Stimulated activated CD8-positive, alpha-beta memory T cell treated with anti-CD3 and anti-CD28 coated beads, Interleukin-4, amount 100 ng/mL, for 24 hours (primary cell): ENCODE measurements around the gene CIPC.

ENCODE experiments used
- DNase-seq: peaks from one replicate; pipeline ENCODE4 v3.0.0-alpha.2; 2020; ENCODE audit warnings: low read depth

CIPC gene

DNA sequence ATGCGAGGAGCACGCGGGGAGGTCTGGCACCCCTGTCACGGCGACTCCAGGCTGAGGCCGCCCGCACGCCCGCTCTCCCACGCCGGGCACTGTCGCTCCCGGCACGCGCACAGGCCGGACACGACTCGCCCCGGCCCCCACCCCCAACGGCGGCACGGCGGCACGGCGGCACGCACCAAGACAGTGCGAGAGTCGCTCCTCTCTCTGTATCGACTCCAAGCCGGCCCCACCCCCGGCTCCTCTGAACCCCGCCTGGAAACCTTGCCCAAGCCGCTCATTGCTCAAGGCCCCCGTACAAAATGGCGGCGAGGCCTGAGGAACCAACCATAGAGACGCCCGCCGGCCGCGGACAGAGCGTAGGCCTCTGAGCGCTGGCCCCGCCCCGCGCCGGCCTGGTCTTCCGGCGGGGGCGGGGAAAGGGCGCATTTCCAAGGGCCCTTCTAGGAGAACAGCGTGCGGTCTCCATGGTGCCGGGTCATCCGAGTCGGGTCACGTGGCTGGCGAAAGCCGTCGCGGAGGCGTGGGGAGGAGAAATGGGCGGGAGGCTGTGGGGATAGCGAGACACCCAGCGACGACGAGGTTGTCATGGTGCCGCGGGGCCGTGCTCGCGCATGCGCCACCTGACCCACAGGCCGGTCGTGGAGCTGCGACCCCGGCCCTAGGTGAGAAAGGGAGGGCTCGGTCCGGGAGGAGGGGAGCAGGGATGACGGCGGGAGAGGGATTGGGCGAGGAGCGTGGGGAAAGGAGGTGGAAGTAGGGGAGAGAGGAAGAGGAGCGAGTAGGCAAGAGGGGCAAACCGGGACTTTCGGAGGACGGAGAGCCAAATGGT is at the start of gene CIPC:
Gene CIPC (plus strand): TSS at position 559 of the 829 bp plus-strand sequence. CDS start 7,451 bp downstream, outside the sequence.
- peak; percentile 99 for DNase-seq

DNA sequence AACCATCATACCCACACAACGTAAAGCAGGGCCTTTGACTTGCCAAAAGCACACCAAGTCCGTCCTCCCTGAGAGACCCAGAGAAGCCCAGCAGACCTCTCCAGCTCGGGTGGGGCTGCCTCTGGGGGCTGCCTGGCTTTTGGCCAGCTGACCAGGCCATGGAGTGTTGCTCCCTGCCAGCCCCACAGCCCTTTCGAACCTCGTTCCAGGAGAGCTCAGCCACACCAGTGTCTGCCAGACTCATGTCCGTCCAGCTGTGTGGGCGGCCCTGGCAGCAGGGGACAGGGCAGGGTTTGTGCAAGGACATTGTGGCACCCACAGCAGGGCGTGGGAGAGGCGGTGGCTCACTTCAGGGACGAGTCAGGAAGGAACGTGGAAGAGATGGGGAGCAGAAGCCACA is 46.9 kb upstream of the CIPC start:
- DNase-seq, result no peak

DNA sequence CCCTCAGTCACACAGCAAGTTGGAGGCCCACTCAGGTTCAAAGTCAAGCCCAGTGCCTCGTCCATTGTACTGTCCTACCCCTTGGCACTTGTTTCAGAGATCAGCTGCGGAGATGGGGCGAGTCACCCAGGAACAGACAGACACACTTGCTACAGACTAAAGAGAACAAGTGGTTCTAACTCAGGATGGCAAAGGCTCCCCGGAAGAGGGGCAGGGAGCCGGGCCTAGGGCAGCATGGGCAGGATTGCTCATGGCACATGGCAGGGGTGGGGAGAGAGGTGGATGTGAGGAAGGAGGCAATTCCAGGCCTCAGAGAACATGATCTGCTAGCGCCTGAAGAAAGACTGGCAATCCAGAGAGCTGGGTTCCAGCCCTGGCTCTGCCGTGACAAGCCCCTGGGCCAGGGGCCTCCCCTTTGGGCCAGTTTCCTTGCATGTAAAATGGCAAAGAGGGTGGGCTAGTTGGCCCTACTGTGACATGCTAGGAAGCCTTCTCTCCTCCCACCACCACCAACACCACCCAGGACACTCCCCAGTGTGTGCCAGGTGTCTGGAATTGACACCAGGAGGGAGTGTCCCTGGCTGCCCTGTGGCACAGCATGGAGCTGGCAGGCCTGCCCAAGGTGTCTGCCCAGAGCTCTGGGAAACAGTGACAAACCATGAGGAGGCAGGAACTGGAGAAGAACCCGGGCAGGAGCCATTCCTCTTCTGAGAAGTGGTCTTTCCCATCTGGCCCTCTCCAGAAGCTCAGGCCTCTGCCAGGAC is 45.6 kb upstream of the CIPC start:
- DNase-seq, result no peak

- DNase-seq, result peak; percentile 64
Measured at GRCh38 chr14:77053046-77053841, 44.8 kb upstream of the CIPC start.

DNA sequence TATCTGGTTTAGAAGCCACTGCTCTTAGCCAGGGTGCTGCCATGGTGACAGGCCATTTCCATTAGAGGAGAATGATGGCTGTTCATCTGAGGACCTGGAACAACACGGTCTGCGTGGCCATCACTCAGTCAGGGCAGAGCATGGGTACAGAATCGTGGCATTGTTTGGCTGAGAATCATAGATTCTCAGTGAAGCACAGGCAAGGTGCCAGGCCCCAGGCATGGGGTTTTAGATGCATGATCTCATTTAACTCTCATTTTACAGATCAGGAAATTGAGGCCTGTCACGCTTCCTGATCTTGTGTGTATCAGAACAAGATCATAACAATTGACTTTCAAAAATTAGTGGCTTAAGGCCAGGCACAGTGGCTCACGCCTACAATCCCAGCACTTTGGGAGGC is 42.8 kb upstream of the CIPC start:
- DNase-seq, result no peak

- no peak for DNase-seq
Measured at GRCh38 chr14:77055981-77056380, 42.1 kb upstream of the CIPC start.

DNA sequence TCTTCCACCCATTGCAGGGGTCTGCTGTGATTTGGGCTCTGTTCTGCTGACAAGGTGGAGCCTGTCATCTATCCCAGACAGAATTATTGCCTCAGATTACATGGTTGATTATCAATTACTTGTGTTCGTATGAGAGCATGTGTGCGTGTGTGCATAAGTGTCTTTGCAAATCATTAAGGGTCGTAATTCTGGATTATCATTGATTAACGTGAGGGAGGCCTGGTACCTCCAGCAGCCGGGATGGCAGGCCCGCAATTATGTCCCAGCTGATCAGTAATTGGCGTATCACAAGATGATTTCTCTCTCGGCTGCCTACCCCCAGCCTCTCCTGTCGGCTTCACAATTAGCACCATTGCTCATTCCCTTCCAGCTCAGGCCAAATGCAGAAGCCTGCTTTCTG is 39.9 kb upstream of the CIPC start:
- DNase-seq, result no peak

- no peak for DNase-seq
Measured at GRCh38 chr14:77058785-77059184, 39.3 kb upstream of the CIPC start.

DNA sequence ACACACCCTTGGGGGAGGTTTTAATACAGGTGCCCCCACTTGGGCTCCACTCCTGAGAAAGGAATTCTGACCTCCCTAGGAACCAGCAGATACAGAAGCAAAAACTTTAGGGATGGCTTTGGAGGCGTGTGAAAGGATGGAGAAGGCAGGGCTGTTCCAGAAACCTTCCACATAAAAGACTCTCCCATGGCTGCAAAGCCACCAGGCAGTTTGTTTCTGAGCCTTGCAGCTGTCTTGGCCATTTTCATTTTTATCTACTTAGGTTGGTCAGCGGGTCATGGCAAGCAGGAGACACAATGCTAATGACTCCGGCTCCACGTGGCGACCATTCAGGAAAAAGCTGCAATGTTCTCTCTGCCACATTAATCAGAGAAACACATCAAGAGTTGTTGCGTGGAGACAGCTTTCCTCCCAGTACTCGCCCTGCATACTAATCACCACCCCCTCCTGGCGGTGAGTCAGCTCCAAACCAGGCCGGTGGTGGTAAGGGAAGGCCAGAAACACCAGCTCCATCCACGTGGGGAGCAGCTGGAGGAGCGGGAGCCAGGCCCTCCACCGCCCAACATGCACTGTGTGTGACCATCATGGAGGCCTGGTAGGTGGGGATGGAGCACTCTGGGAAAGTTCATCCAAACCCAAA is 38.7 kb upstream of the CIPC start:
- DNase-seq, result no peak

GRCh38 chr14:77061630-77062257 is 36.3 kb upstream of the CIPC start:
- DNase-seq, result no peak

DNA sequence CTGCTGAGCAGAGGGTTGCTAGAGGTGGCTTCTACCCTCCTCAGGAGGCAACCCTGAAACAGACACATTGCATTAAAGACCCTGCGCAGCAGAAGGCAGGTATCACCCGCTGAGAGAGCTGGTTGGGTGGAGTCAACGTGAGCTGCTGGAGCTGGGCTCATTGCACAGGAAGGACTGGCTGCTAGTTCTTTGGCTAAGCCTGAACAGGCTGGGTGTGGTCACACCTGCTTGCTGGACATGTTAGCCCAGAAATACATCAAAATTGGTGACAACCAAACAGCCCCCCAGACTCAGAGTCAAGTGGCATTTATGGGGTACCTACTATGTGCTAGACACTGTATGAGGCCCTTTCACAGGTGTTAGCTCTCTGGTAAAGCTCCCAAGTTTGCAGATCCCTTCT is 35.8 kb upstream of the CIPC start:
- DNase-seq, result no peak

DNA sequence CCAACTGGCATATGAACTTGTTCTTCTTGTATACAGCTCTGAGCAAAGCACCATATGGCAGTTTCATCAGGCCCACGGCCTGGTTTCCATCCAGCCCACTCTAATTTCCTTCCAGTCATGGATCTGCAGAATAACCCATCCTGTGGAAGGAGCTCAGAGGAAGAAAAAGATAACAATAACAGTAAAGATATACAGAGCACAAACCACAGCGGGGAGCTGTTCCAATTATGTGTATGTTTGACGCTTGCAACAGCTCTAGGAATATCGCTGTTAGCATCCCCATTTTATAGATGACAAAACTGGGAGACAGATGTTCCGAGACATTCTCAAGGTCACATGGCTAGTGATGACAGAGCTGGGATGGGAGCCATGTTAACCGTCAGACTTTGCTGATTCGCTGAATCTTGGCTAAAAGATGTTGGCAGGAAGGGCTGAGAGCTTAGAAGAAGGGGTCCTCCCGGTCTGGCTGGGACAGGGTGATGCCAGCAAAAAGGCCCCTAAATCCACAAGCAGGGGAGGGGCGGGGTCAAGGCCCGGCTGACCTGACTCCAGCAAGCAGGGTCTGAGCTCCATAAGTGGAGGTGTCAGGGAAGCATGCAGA is 34.4 kb upstream of the CIPC start:
- no peak for DNase-seq

DNA sequence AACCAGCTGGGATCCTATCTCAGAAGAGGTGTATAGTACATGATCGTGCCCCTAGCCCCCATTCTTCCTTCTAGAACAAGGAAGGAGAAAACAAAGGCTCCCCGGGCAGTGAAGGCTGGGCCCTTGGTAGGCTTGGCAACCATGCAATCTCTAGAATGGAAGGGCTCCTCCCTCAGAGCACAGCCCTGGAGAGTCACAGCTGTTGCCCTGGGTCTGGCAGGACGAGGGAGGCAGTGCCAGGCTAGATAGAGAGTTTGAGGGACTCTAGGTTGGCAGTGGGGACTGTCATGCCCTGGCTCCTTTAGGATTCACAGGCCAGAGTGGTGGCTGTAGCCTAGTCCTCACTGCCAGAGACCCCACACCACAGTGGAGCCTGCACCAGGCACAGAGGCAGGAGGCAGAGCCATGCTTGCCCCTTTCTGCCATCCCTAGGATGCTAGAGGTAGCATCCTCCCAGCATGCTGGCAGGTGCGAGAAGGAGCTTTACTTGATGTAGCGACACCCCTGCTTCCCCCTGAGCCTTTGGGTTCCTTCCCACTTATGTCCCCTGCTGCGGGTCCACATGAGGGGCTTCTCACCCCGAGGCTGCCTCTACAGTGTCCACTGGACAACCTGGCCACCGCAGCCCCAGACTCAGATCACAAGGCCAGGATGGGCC is 33.4 kb upstream of the CIPC start:
- DNase-seq, result no peak

DNA sequence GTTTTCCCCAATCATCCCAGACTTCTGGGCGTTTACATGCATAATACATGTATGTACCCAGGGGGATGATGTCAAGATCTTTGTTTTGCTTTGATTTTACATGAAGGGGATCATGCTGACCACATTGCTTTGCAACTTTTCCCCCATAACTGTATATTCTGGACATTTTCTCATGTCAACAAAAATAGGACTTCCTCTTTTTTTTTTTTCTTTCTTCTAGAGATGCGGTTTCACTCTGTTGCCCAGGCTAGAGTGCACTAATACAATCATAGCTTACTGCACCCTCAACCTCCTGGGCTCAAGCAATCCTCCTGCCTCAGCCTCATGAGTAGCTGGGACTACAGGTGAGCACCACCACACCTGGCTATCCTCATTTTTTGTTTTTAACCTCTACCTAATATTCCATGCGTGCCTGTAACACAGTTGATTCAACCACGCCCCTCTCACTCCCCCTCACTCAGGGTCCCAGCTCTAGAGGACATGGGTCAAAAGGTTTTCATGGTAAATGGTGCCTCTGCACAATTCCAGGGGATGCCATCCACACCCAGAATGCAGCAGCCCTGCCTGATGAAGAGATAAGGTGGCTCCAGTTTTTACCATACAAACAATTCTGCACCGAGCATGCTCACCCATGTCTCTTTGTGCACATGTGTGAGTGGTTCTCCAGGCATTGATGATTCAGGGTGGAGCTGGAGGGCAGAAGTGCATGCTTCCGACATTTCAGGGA is 32.0 kb upstream of the CIPC start:
- no peak for DNase-seq

GRCh38 chr14:77066578-77067172 is 31.4 kb upstream of the CIPC start:
- DNase-seq, result no peak

DNA sequence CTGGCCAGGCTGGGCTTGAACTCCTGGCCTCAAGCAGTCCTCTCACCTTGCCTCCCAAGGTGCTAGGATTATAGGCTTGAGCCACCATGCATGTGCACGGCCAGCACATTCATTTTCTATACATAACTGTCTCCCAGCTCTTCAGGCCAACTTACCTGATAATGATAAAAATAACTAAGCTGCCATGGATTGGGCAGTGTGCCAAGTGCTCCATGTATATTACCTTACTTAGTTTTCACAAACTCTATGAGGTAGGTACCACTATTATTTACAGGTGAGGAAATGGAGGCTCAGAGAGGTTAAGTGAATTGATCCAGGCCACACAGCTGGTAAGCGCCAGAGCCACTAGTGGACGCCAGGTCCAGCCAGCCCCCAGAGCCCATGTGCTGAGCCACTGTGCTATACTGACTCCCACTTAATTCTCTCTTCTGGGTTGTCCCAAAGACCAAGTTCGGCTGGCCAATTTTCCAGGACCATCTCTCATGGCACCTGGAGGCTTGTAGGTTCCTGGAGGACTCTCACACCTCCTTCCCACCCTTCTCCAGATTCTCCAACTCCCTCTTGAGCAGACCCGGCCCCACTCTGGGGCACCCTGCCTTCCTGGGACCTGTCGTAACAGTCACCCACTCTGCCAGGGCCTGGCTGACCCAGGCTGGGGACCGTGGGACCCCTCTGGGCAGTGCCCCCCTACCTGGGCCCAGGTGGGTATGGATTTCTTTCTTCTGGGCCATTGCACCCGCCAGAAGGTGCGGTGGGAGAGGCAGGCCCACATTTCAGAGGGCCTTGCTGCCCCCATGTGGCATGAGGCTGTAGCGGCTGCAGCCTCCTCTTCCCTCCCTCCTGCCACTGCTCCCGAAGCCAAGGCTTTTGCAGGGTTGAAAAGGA is 30.2 kb upstream of the CIPC start:
- peak; percentile 40 for DNase-seq

DNA sequence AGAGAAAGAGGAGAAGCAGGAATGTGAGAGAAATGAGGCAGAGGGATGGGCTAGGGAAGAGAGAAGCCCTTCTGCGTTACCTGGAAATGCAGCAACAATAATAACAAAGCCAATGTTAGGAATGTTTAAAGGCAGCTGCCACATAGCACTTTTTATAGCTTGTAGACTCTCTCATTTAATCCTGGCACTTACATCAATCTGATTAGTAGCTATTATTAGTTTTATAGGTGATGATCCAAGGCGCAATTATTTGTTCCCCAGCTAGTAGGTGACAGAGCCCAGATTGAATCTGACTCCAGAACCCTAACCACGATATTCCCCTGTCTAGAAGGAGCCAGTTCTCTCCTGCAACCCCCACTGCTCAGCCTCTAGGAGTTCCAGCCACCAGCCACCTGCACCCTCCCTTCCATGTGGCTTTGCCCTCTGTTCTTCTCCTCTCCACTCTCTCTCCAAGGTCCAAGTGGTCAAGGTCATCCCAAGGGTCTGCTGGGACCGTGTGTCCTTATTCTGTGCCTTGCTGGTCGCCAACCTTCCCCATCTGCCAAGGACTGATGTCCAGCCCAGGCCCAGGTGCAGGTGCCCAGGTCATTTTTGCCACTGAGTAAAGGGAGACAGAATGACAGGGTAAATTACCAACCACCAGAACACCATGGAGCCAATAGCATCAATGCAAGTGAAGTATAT is 29.4 kb upstream of the CIPC start:
- DNase-seq, result no peak

DNA sequence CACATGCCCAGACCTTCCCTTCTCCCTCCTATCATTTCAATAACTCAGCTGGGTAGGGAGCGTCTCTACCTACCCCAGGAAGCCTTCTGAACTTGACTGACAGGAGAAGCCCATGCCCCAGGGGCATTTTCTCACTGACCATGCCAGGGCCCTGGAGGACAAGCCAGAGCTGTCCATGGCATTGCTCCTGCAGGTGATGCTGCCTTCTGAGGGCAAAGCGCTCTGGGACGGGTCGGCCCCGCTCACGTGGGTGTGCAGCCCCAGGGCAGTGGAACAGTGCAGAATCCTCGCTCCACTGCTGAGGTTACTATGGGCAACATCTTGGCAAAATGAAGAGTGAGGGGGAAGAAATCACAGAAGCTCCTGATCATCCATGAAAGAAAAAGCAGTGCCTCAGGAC is 28.5 kb upstream of the CIPC start:
- DNase-seq, result no peak
